ENCODE measurements around the gene NCKAP5.

NCKAP5 gene

GRCh38 chr2:133490411-133490980 lies 77.8 kb downstream of the NCKAP5 start:
- DNase-seq (ENCODE audit: insufficient read length) = no peak
- TF ChIP-seq POLR2AphosphoS5 (IDR thresholded peaks at IDR 0.05; ENCODE audit: low read depth, low read length) = no peak
- no peak for TF ChIP-seq POLR2A (IDR thresholded peaks at IDR 0.05; ENCODE audit: low read depth, low read length)
- no peak for TF ChIP-seq TAF1 (IDR thresholded peaks at IDR 0.05; ENCODE audit: borderline replicate concordance, low read depth, low read length)
- FAIRE-seq = no peak

- TF ChIP-seq TAF1 (IDR thresholded peaks at IDR 0.05; ENCODE audit: borderline replicate concordance, low read depth, low read length) (no peak), POLR2AphosphoS5 (IDR thresholded peaks at IDR 0.05; ENCODE audit: low read depth, low read length) (no peak), POLR2A (IDR thresholded peaks at IDR 0.05; ENCODE audit: low read depth, low read length) (no peak)
- FAIRE-seq = no peak
- no peak for DNase-seq (ENCODE audit: insufficient read length)
Measured at GRCh38 chr2:133489641-133490410, 78.4 kb downstream of the NCKAP5 start.

GRCh38 chr2:133489146-133489545 lies 79.1 kb downstream of the NCKAP5 start:
- TF ChIP-seq POLR2A (IDR thresholded peaks at IDR 0.05; ENCODE audit: low read depth, low read length) (no peak), POLR2AphosphoS5 (IDR thresholded peaks at IDR 0.05; ENCODE audit: low read depth, low read length) (no peak), TAF1 (IDR thresholded peaks at IDR 0.05; ENCODE audit: borderline replicate concordance, low read depth, low read length) (no peak)
- FAIRE-seq (no peak), DNase-seq (ENCODE audit: insufficient read length) (no peak)

GRCh38 chr2:133486771-133487191 lies 81.5 kb downstream of the NCKAP5 start:
- DNase-seq (ENCODE audit: insufficient read length) = no peak
- TF ChIP-seq POLR2AphosphoS5 (IDR thresholded peaks at IDR 0.05; ENCODE audit: low read depth, low read length) (no peak), POLR2A (IDR thresholded peaks at IDR 0.05; ENCODE audit: low read depth, low read length) (no peak), TAF1 (IDR thresholded peaks at IDR 0.05; ENCODE audit: borderline replicate concordance, low read depth, low read length) (no peak)
- FAIRE-seq = no peak

- no peak for TF ChIP-seq TAF1 (IDR thresholded peaks at IDR 0.05; ENCODE audit: borderline replicate concordance, low read depth, low read length)
- TF ChIP-seq POLR2AphosphoS5 (IDR thresholded peaks at IDR 0.05; ENCODE audit: low read depth, low read length) = no peak
- TF ChIP-seq POLR2A (IDR thresholded peaks at IDR 0.05; ENCODE audit: low read depth, low read length) = no peak
- FAIRE-seq = no peak
- no peak for DNase-seq (ENCODE audit: insufficient read length)
Measured at GRCh38 chr2:133485868-133486267, 82.4 kb downstream of the NCKAP5 start.

- FAIRE-seq = no peak
- DNase-seq (ENCODE audit: insufficient read length) = no peak
- TF ChIP-seq TAF1 (IDR thresholded peaks at IDR 0.05; ENCODE audit: borderline replicate concordance, low read depth, low read length) (no peak), POLR2AphosphoS5 (IDR thresholded peaks at IDR 0.05; ENCODE audit: low read depth, low read length) (no peak), POLR2A (IDR thresholded peaks at IDR 0.05; ENCODE audit: low read depth, low read length) (no peak)
Measured at GRCh38 chr2:133484784-133485183, 83.5 kb downstream of the NCKAP5 start.

- DNase-seq (ENCODE audit: insufficient read length) (no peak), FAIRE-seq (no peak)
- TF ChIP-seq POLR2A (IDR thresholded peaks at IDR 0.05; ENCODE audit: low read depth, low read length) (no peak), TAF1 (IDR thresholded peaks at IDR 0.05; ENCODE audit: borderline replicate concordance, low read depth, low read length) (no peak)
Measured at GRCh38 chr2:133484106-133484505, 84.2 kb downstream of the NCKAP5 start.

- TF ChIP-seq POLR2AphosphoS5 (IDR thresholded peaks at IDR 0.05; ENCODE audit: low read depth, low read length) (no peak), TAF1 (IDR thresholded peaks at IDR 0.05; ENCODE audit: borderline replicate concordance, low read depth, low read length) (no peak), POLR2A (IDR thresholded peaks at IDR 0.05; ENCODE audit: low read depth, low read length) (no peak)
- DNase-seq (ENCODE audit: insufficient read length) (no peak), FAIRE-seq (no peak)
Measured at GRCh38 chr2:133483181-133483580, 85.1 kb downstream of the NCKAP5 start.

GRCh38 chr2:133480707-133481429 lies 87.4 kb downstream of the NCKAP5 start:
- DNase-seq (ENCODE audit: insufficient read length) (no peak), FAIRE-seq (no peak)
- TF ChIP-seq POLR2AphosphoS5 (IDR thresholded peaks at IDR 0.05; ENCODE audit: low read depth, low read length) (no peak), POLR2A (IDR thresholded peaks at IDR 0.05; ENCODE audit: low read depth, low read length) (no peak), TAF1 (IDR thresholded peaks at IDR 0.05; ENCODE audit: borderline replicate concordance, low read depth, low read length) (no peak)

- no peak for FAIRE-seq
- TF ChIP-seq POLR2A (IDR thresholded peaks at IDR 0.05; ENCODE audit: low read depth, low read length) (no peak), POLR2AphosphoS5 (IDR thresholded peaks at IDR 0.05; ENCODE audit: low read depth, low read length) (no peak)
- DNase-seq (ENCODE audit: insufficient read length) = no peak
Measured at GRCh38 chr2:133477616-133477990, 90.7 kb downstream of the NCKAP5 start.

GRCh38 chr2:133476931-133477615 lies 91.2 kb downstream of the NCKAP5 start:
- no peak for TF ChIP-seq POLR2AphosphoS5 (IDR thresholded peaks at IDR 0.05; ENCODE audit: low read depth, low read length)
- TF ChIP-seq POLR2A (IDR thresholded peaks at IDR 0.05; ENCODE audit: low read depth, low read length) = no peak
- no peak for TF ChIP-seq TAF1 (IDR thresholded peaks at IDR 0.05; ENCODE audit: borderline replicate concordance, low read depth, low read length)
- DNase-seq (ENCODE audit: insufficient read length) = no peak
- no peak for FAIRE-seq

Data from GM12892 (cell line).